ENCODE measurements around the gene GLUD1.
"Not testable (repeated sequence)": the region's sequence is repeated elsewhere in the genome, so short reads cannot be mapped to it uniquely, and the experiment has no call there.

DNA sequence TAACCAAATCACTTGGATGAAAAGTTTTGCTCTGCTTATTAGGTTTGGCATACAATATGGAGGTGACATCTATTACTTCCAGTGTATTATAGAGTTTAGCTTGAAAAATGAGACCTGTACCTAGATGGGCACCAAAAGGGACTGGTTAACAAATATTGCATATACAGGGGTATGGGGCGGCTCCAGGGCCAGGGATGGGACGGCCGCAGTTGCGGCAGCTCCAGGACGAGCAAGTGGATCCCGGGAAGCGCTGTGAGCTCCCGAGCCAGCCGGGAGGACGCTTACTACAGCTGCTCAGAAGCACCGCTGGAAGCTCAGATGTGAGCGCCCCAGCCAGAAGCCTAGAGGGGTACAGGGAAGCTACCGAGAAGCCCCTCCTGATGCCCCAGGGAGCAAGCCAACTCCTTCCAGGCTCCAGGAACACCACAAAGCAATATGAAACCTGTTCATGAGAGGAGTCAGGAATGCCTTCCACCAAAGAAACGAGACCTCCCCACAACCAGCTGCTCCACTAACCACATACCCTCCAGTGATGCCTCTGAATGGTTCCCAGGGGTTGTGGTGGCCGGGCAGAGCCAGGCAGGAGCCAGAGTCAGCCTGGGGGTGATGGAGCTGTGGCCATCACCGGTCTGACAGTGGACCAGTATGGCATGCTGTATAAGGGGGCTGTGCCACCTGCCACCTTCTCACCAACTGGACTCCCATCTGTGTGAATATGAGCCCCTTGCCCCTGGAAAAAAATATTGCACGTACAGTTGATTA is 67.7 kb downstream of the GLUD1 start:
- TF ChIP-seq, protein P1, sequence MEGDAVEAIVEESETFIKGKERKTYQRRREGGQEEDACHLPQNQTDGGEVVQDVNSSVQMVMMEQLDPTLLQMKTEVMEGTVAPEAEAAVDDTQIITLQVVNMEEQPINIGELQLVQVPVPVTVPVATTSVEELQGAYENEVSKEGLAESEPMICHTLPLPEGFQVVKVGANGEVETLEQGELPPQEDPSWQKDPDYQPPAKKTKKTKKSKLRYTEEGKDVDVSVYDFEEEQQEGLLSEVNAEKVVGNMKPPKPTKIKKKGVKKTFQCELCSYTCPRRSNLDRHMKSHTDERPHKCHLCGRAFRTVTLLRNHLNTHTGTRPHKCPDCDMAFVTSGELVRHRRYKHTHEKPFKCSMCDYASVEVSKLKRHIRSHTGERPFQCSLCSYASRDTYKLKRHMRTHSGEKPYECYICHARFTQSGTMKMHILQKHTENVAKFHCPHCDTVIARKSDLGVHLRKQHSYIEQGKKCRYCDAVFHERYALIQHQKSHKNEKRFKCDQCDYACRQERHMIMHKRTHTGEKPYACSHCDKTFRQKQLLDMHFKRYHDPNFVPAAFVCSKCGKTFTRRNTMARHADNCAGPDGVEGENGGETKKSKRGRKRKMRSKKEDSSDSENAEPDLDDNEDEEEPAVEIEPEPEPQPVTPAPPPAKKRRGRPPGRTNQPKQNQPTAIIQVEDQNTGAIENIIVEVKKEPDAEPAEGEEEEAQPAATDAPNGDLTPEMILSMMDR (conservative IDR thresholded peaks at IDR 0.05; ENCODE audit: low read depth, low read length): not testable (repeated sequence)
- TF ChIP-seq EZH2phosphoT487 (IDR thresholded peaks at IDR 0.05; ENCODE audit: borderline replicate concordance, low read length): not testable (repeated sequence)
